ENCODE measurements around the gene CDC14A. TPM values are rescaled to one million over a fixed set of nuclear protein-coding genes. Genes with fewer than 3 reads are reported as not detected.

Gene CDC14A
- total RNA-seq, result 167 TPM

DNA sequence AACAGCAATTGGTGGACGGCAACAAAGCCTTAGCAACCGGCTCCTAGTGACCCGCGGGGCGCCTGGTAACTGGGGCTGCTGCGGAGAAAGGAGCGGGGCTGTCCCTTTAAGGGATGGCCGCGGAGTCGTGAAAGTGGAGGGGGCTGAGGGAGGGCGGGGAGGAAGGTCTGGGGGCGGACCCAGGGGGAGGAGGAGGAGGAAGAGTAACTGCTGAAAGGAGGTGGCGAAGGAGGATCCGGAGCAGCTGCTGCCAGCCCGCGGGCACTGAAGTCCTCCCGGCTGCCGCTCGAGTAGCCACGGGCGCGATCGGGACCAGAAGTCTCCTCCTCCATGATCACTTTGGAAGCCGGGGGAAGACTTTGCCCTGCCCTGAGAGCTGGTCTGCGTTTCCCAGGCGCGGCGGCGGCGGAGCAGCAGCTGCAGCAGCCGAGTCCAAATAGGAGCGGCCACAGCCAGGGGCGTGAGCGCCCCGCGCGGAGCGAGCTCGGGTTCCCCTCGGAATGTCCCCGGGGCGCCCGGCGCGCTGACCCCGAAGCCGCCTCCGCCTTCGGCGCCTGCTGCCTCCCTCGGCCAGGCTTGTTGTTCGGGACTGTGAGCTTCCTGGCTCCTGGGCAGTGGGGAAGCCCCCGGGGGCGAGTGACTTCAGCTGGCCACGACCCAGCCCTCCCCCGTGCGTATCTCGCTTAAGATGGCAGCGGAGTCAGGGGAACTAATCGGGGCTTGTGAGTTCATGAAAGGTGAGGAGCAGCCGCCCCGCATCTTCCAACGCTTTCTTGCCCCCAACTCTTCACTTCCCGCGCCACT is at the start of gene CDC14A:
Gene CDC14A (plus strand): TSS at position 240 of the 804 bp plus-strand sequence. CDS start 449 bp downstream, at position 689.
- Histone ChIP-seq H3K4me1 (ENCODE audit: insufficient read depth, low read length) (peaks cover 43% of the 10 kb centered on the region), H3K4me3 (ENCODE audit: low read length) (peak within 1 kb of the TSS; percentile 96), H3K9me3 (ENCODE audit: low read depth, low read length) (no peaks in the 10 kb centered on the region), H3K27me3 (ENCODE audit: insufficient read depth, low read length) (no peaks in the 10 kb centered on the region)

- H3K9me3 ChIP-seq (ENCODE audit: low read depth, low read length), result no peaks in the 10 kb centered on the region
- no peak overlapping the region for H3K4me3 ChIP-seq (ENCODE audit: low read length)
- no peaks in the 10 kb centered on the region for H3K4me1 ChIP-seq (ENCODE audit: insufficient read depth, low read length)
- no peaks in the 10 kb centered on the region for H3K27me3 ChIP-seq (ENCODE audit: insufficient read depth, low read length)
These were observed 49.6 kb upstream of the CDC14A start for GRCh38 chr1:100302739-100303138.

DNA sequence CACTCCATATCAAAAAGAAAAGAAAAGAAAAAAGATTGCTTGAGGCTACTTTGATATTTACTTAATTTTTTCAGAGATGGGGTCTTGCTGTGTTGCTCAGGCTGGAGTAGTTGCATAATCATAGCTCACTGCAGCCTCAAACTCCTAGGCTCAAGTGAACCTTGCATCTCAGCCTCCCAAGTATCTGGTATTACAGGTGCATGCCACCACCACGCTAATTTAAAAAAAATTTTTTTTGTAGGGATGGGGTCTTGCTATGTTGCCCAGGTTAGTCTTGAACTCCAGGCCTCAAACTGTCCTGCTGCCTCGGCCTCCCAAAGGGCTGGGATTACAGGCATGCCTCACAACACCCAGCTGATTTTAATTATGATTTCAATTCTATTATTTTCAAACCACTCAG is 48.1 kb upstream of the CDC14A start:
- Histone ChIP-seq H3K4me1 (ENCODE audit: insufficient read depth, low read length) (no peaks in the 10 kb centered on the region), H3K27me3 (ENCODE audit: insufficient read depth, low read length) (no peaks in the 10 kb centered on the region), H3K9me3 (ENCODE audit: low read depth, low read length) (no peaks in the 10 kb centered on the region), H3K4me3 (ENCODE audit: low read length) (no peak overlapping the region)

DNA sequence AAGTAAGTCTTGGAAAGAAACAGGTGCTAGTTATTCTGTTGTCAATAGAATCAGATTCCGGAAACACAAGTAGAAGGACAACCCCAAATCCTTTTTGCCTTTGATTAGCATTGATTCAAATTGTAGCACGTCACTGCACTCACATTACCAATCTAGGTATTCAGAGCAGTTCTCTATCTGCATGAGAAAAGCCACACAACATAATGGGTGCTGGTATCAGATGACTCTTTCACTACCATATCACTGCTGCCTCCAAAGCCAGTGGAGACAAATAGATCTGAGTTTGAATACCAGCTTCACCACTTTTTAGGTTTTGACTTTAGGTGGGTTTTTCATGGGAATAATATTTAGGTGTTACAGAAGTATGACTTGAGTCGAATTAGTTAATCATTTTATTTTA is 47.4 kb upstream of the CDC14A start:
- H3K4me1 ChIP-seq (ENCODE audit: insufficient read depth, low read length), result no peaks in the 10 kb centered on the region
- H3K27me3 ChIP-seq (ENCODE audit: insufficient read depth, low read length), result no peaks in the 10 kb centered on the region
- no peak overlapping the region for H3K4me3 ChIP-seq (ENCODE audit: low read length)
- H3K9me3 ChIP-seq (ENCODE audit: low read depth, low read length), result peaks cover 6% of the 10 kb centered on the region

GRCh38 chr1:100305954-100306353 is 46.4 kb upstream of the CDC14A start:
- Histone ChIP-seq H3K4me1 (ENCODE audit: insufficient read depth, low read length) (no peaks in the 10 kb centered on the region), H3K9me3 (ENCODE audit: low read depth, low read length) (peaks cover 9% of the 10 kb centered on the region), H3K27me3 (ENCODE audit: insufficient read depth, low read length) (no peaks in the 10 kb centered on the region), H3K4me3 (ENCODE audit: low read length) (no peak overlapping the region)

DNA sequence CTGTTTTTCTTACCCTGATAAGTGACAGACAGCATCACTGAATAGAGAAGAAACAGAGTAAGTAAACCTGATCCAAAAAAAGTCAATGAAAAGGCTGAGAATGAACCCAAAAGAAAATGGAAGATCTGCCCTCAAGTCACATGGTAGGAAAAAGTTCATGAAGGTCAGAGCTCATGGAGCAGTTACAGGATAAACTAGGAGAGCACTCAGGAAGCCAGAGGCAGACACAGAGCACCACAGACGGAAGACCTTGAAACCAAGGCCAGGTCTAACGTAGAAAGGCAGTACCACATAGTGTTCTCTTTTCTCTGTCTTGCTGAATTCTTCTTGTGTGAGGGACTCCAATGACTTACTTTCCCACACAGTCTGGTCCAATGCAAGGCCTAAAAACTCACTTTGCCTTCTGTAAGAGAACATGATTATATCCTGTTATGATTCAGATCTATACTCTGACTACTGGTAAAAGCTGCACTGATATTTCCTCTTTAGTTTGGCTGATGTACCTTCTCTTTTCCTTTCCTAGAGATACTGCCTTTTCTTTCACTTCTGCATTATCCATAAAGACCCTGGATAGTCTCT is 45.5 kb upstream of the CDC14A start:
- Histone ChIP-seq H3K4me3 (ENCODE audit: low read length) (no peak overlapping the region), H3K9me3 (ENCODE audit: low read depth, low read length) (peaks cover 9% of the 10 kb centered on the region), H3K27me3 (ENCODE audit: insufficient read depth, low read length) (no peaks in the 10 kb centered on the region), H3K4me1 (ENCODE audit: insufficient read depth, low read length) (no peaks in the 10 kb centered on the region)

- Histone ChIP-seq H3K27me3 (ENCODE audit: insufficient read depth, low read length) (no peaks in the 10 kb centered on the region), H3K4me1 (ENCODE audit: insufficient read depth, low read length) (no peaks in the 10 kb centered on the region), H3K9me3 (ENCODE audit: low read depth, low read length) (peaks cover 9% of the 10 kb centered on the region), H3K4me3 (ENCODE audit: low read length) (no peak overlapping the region)
These were observed 43.5 kb upstream of the CDC14A start for GRCh38 chr1:100308777-100309176.

GRCh38 chr1:100309863-100310262 is 42.4 kb upstream of the CDC14A start:
- Histone ChIP-seq H3K27me3 (ENCODE audit: insufficient read depth, low read length) (no peaks in the 10 kb centered on the region), H3K4me1 (ENCODE audit: insufficient read depth, low read length) (no peaks in the 10 kb centered on the region), H3K4me3 (ENCODE audit: low read length) (no peak overlapping the region), H3K9me3 (ENCODE audit: low read depth, low read length) (peaks cover 9% of the 10 kb centered on the region)

DNA sequence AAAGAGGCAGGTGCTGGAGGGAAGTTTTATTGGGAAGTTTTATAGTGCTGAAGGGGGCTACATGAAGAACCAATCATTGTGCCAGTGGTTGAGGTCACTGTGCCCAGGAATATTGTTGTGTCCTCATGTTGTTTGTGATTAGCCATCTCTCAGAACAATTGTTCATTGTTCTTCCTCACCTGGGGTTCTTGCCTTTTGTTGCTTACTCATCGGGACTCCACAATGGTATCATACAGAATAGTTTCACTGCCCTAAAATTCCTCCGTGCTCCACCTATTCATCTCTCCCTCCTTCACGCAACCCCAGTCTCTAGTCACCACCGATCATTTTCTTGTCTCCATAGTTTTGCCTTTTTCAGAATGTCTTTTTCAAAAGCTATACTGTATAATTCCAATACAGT is 38.9 kb upstream of the CDC14A start:
- H3K4me3 ChIP-seq (ENCODE audit: low read length), result no peak overlapping the region
- H3K4me1 ChIP-seq (ENCODE audit: insufficient read depth, low read length), result no peaks in the 10 kb centered on the region
- peaks cover 9% of the 10 kb centered on the region for H3K9me3 ChIP-seq (ENCODE audit: low read depth, low read length)

GRCh38 chr1:100316622-100317021 is 35.7 kb upstream of the CDC14A start:
- no peaks in the 10 kb centered on the region for H3K9me3 ChIP-seq (ENCODE audit: low read depth, low read length)
- no peak overlapping the region for H3K4me3 ChIP-seq (ENCODE audit: low read length)
- H3K27me3 ChIP-seq (ENCODE audit: insufficient read depth, low read length), result no peaks in the 10 kb centered on the region
- H3K4me1 ChIP-seq (ENCODE audit: insufficient read depth, low read length), result no peaks in the 10 kb centered on the region

More for the DNA sequence above, 38.9 kb upstream of the CDC14A start:
- H3K27me3 ChIP-seq (ENCODE audit: insufficient read depth, low read length), result no peaks in the 10 kb centered on the region

GRCh38 chr1:100320311-100321099 is 31.8 kb upstream of the CDC14A start:
- H3K4me3 ChIP-seq (ENCODE audit: low read length), result no peak overlapping the region
- H3K27me3 ChIP-seq (ENCODE audit: insufficient read depth, low read length), result no peaks in the 10 kb centered on the region
- H3K9me3 ChIP-seq (ENCODE audit: low read depth, low read length), result no peaks in the 10 kb centered on the region
- H3K4me1 ChIP-seq (ENCODE audit: insufficient read depth, low read length), result no peaks in the 10 kb centered on the region

- no peaks in the 10 kb centered on the region for H3K4me1 ChIP-seq (ENCODE audit: insufficient read depth, low read length)
- no peaks in the 10 kb centered on the region for H3K27me3 ChIP-seq (ENCODE audit: insufficient read depth, low read length)
- H3K9me3 ChIP-seq (ENCODE audit: low read depth, low read length), result no peaks in the 10 kb centered on the region
- H3K4me3 ChIP-seq (ENCODE audit: low read length), result no peak overlapping the region
These were observed 31.2 kb upstream of the CDC14A start for GRCh38 chr1:100321100-100321493.

DNA sequence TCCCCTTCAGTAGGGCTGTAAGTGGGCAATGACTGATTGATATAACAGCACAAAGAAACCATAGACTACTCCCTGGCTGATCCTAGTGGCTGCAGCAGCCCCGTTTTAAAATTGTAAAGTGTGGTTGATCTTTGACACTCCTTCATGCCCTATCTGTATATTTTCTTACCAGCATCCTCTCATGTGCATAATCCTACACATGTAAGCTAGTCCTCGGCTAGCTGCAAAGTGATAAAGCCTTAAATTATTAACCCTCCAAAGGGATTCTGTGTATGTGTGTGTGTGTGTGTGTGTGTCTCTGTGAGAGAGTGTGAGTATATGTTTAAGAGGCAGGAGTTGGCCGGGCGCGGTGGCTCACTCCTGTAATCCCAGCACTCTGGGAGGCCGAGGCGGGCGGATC is 30.8 kb upstream of the CDC14A start:
- H3K27me3 ChIP-seq (ENCODE audit: insufficient read depth, low read length), result no peaks in the 10 kb centered on the region
- H3K4me1 ChIP-seq (ENCODE audit: insufficient read depth, low read length), result no peaks in the 10 kb centered on the region
- H3K4me3 ChIP-seq (ENCODE audit: low read length), result no peak overlapping the region
- no peaks in the 10 kb centered on the region for H3K9me3 ChIP-seq (ENCODE audit: low read depth, low read length)

DNA sequence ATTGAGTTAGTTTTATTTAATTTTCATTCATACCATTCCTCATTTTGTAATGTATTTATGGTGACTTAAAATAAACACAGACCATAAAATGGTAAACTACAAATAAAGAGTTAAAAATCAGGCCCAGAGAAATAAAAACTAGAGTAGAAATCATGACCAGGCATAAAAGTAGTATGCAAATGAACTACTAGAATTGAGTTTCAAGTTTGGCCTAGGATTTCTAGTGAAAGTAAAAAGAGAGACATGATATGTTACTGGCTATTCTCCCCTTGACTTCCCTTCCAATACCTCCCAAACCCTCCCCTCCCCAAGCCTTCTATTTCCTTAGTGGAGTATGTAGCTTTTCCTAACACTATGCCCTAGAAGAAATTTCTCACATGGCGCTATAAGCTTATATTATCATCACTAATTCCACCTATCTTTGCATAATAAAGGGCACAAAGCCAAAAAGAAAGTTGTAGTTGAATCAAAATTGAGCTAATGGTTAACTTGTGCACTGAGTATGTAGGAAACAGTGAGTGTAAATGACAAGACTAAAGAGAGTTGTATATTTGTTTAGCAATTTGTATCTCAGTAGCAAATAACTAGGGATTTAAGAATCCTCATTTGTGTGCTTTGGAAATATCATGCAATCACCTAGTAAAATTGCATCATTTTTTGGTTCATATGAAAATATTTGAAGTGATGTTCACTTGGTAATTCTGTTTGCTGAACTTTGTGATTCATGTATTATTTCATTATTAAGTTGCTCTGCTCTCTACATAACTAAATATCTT is 29.7 kb upstream of the CDC14A start:
- Histone ChIP-seq H3K4me1 (ENCODE audit: insufficient read depth, low read length) (no peaks in the 10 kb centered on the region), H3K4me3 (ENCODE audit: low read length) (no peak overlapping the region), H3K9me3 (ENCODE audit: low read depth, low read length) (no peaks in the 10 kb centered on the region), H3K27me3 (ENCODE audit: insufficient read depth, low read length) (no peaks in the 10 kb centered on the region)

All from mononuclear cell (primary cell).